Testis (tissue), 2 donors: Measurements from ENCODE around the gene SMIM7.

Source experiments
- POLR2A ChIP-seq: fragments of 450-650 bp; IDR thresholded peaks from one replicate; pipeline ENCODE4 v1.6.1; 2017; ENCODE audit warnings: antibody characterized with exemption, mild to moderate bottlenecking, moderate library complexity
- TF ChIP-seq, protein P1 (sequence below), 3 experiments: fragments of 450-650 bp in 2 of 3; fragments of 200-600 bp in 1 of 3; sonication (generic) in 1 of 3; IDR thresholded peaks; one replicate each; pipeline ENCODE4 v1.5.1; 2016 to 2019; ENCODE audit warnings: antibody characterized with exemption in 3 of 3, mild to moderate bottlenecking in 2 of 3, moderate library complexity in 1 of 3

DNA sequence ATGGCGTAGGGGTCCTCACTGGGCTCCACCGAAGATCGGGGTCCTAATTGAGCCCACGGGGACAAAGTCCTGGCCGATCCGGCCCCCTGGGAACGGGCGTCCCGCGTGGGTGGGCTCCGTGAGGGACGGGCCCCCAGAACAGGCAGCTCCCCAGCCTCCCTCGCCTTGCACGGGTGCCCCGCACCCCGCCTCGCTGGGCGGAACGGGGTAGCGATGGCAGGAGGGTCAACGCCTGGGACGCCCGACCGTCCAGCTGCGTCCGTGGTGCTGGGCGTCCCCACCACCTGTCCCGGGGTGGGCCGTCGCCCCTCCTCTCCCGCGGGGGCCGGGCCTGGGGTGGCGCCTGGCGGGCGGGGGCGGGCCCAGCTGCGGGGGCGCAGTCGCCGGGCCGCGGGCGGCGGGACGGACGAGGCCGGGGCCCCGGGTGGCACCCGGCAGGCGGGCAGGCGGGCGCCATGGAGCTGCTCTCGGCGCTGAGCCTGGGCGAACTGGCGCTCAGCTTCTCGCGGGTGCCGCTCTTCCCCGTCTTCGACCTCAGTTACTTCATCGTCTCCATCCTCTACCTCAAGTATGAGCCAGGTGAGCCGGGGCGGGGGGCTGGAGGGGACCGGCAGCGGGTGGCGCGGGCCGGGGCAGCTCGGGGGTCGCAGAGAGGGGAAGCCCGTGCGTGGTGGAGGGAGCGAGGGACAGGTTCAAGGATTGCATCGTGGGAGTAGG, 977 bp upstream of the SMIM7 start, which contains the start of gene TMEM38A:
- TF ChIP-seq POLR2A = no peak
- TF ChIP-seq, protein P1, sequence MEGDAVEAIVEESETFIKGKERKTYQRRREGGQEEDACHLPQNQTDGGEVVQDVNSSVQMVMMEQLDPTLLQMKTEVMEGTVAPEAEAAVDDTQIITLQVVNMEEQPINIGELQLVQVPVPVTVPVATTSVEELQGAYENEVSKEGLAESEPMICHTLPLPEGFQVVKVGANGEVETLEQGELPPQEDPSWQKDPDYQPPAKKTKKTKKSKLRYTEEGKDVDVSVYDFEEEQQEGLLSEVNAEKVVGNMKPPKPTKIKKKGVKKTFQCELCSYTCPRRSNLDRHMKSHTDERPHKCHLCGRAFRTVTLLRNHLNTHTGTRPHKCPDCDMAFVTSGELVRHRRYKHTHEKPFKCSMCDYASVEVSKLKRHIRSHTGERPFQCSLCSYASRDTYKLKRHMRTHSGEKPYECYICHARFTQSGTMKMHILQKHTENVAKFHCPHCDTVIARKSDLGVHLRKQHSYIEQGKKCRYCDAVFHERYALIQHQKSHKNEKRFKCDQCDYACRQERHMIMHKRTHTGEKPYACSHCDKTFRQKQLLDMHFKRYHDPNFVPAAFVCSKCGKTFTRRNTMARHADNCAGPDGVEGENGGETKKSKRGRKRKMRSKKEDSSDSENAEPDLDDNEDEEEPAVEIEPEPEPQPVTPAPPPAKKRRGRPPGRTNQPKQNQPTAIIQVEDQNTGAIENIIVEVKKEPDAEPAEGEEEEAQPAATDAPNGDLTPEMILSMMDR (IDR thresholded peaks at IDR 0.05) = no peak
